LNCaP clone FGC (cell line): ENCODE measurements around the gene EXOC5.

ENCODE experiments used
- DNase-seq: peaks from one replicate; pipeline ENCODE4 v3.0.0-alpha.2; 2011; ENCODE audit warnings: low read depth
- H3K4me3 ChIP-seq: 2 replicates; pipeline ENCODE4 v1.5.1; 2011; ENCODE audit warnings: mild to moderate bottlenecking, low read depth, low read length, control low read depth
- CTCF ChIP-seq: IDR thresholded peaks from 2 replicates; pipeline ENCODE4 v1.5.1; 2012; ENCODE audit warnings: mild to moderate bottlenecking; ENCODE audit not compliant: control insufficient read depth, insufficient read depth; ENCODE audit errors: extremely low read depth

Gene EXOC5

GRCh38 chr14:57268161-57269069, at the start of gene EXOC5, which contains the start of gene AP5M1:
Gene EXOC5 (minus strand): TSS chr14:57268905. CDS start chr14:57268648, 257 bp downstream.
Gene AP5M1 (plus strand): TSS chr14:57268971. CDS start chr14:57269315, 344 bp downstream.
- H3K4me3 ChIP-seq: peak within 1 kb of the TSS; percentile 98
- no peak for TF ChIP-seq CTCF
- DNase-seq: peak; percentile 85

- peak; percentile 58 for DNase-seq
- peak; percentile 70 for TF ChIP-seq CTCF
- no peak overlapping the region for H3K4me3 ChIP-seq
Observed at GRCh38 chr14:57317248-57317833, 48.6 kb upstream of the EXOC5 start.

GRCh38 chr14:57314396-57315089, 45.8 kb upstream of the EXOC5 start:
- no peak for DNase-seq
- no peak for TF ChIP-seq CTCF

GRCh38 chr14:57302883-57303282, 34.2 kb upstream of the EXOC5 start:
- DNase-seq: no peak
- TF ChIP-seq CTCF: no peak
- H3K4me3 ChIP-seq: no peak overlapping the region

More at GRCh38 chr14:57314396-57315089, 45.8 kb upstream of the EXOC5 start:
- H3K4me3 ChIP-seq: no peak overlapping the region

- no peak overlapping the region for H3K4me3 ChIP-seq
- TF ChIP-seq CTCF: no peak
- no peak for DNase-seq
Observed at GRCh38 chr14:57299511-57299910, 30.8 kb upstream of the EXOC5 start.

- H3K4me3 ChIP-seq: no peak overlapping the region
- DNase-seq: no peak
- no peak for TF ChIP-seq CTCF
Observed at GRCh38 chr14:57297852-57298251, 29.1 kb upstream of the EXOC5 start.
